Keratinocyte (primary cell): Measurements from ENCODE around the gene HDAC3. TPM values are rescaled to one million over a fixed set of nuclear protein-coding genes. Genes with fewer than 3 reads are reported as not detected.

Source experiments
- DNase-seq: peaks from one replicate; pipeline ENCODE4 v3.0.0-alpha.2; 2011; ENCODE audit warnings: low read depth, missing footprints, low spot score
- FAIRE-seq: peaks from 2 replicates; lab custom pipeline; 2011; peaks lifted over from hg19 to GRCh38; lab: Jason Lieb, UNC
- H2AFZ ChIP-seq: 2 replicates; pipeline ENCODE4 v1.6.0; 2012; ENCODE audit warnings: low read length, control low read depth, inconsistent platforms; ENCODE audit not compliant: control insufficient read depth
- H3K27ac ChIP-seq: 2 replicates; pipeline ENCODE4 v1.5.1; 2011; ENCODE audit warnings: low read length; ENCODE audit not compliant: control insufficient read depth, insufficient read depth
- H3K27me3 ChIP-seq: 3 replicates; pipeline ENCODE4 v1.6.0; 2011; ENCODE audit warnings: low read length; ENCODE audit not compliant: control insufficient read depth, insufficient read depth; ENCODE audit errors: extremely low read depth
- H3K36me3 ChIP-seq, 2 experiments: 2 replicates in 1 of 2; 3 replicates in 1 of 2; pipeline ENCODE4 v1.5.1; 2011; ENCODE audit warnings: low read length in 2 of 2, mild to moderate bottlenecking in 1 of 2; ENCODE audit not compliant: control insufficient read depth in 2 of 2, insufficient read depth in 2 of 2; ENCODE audit errors: extremely low read depth in 1 of 2
- H3K4me1 ChIP-seq: 3 replicates; pipeline ENCODE4 v1.5.1; 2011; ENCODE audit warnings: low read length; ENCODE audit not compliant: control insufficient read depth, insufficient read depth; ENCODE audit errors: extremely low read depth
- H3K4me2 ChIP-seq: 3 replicates; pipeline ENCODE4 v1.6.0; 2011; ENCODE audit warnings: low read depth, low read length; ENCODE audit not compliant: control insufficient read depth, insufficient read depth; ENCODE audit errors: extremely low read depth
- H3K4me3 ChIP-seq, 3 experiments: fragments of 200-600 bp in 1 of 3; sonication (generic) in 1 of 3; 2 replicates in 2 of 3; 3 replicates in 1 of 3; pipeline ENCODE4 v1.5.1; 2011 to 2016; ENCODE audit warnings: low read length in 3 of 3, mild to moderate bottlenecking in 3 of 3, control low read depth in 2 of 3, inconsistent platforms in 1 of 3, low read depth in 1 of 3, mixed read lengths in 1 of 3, mixed run types in 1 of 3, moderate library complexity in 1 of 3; ENCODE audit not compliant: control insufficient read depth in 2 of 3, insufficient read depth in 2 of 3; ENCODE audit errors: extremely low read depth in 1 of 3
- H3K79me2 ChIP-seq: 2 replicates; pipeline ENCODE4 v1.6.0; 2012; ENCODE audit warnings: low read length; ENCODE audit not compliant: control insufficient read depth, insufficient read depth
- H3K9ac ChIP-seq: 3 replicates; pipeline ENCODE4 v1.6.0; 2011; ENCODE audit warnings: low read length; ENCODE audit not compliant: control insufficient read depth, insufficient read depth; ENCODE audit errors: extremely low read depth
- H3K9me1 ChIP-seq: 3 replicates; pipeline ENCODE4 v1.6.0; 2011; ENCODE audit warnings: low read length; ENCODE audit not compliant: control insufficient read depth, insufficient read depth; ENCODE audit errors: extremely low read depth
- H3K9me3 ChIP-seq: 2 replicates; pipeline ENCODE4 v1.5.1; 2012; ENCODE audit warnings: low read depth, low read length; ENCODE audit not compliant: control insufficient read depth
- H4K20me1 ChIP-seq: 3 replicates; pipeline ENCODE4 v1.6.0; 2011; ENCODE audit warnings: low read length; ENCODE audit not compliant: control insufficient read depth, insufficient read depth; ENCODE audit errors: extremely low read depth
- EZH2 ChIP-seq: IDR thresholded peaks from one replicate; pipeline ENCODE4 v1.6.1; 2012; ENCODE audit warnings: inconsistent platforms, mild to moderate bottlenecking, low read length, moderate library complexity
- dilution Hi-C: fragments of 300-500 bp; cut with MboI; formaldehyde crosslinking; loops from one replicate; pipeline ENCODE4 v1.7.0; 2020; ENCODE audit warnings: low sequenced_read_pairs; ENCODE audit not compliant: extremely low pct_ligation_motif_present
- polyA plus RNA-seq, 5 experiments: library from polyadenylated mRNA; depleted of rRNA in 3 of 5; stranded (reverse) in 3 of 5; stranded (forward) in 1 of 5; unstranded in 1 of 5; fragments of >200 nt; gene quantifications; 1 replicate in 1 of 5; 2 replicates in 3 of 5; 3 replicates in 1 of 5; pipeline versions ENCODE4 v1.2.1 to v1.2.3, GENCODE V29; 2011 to 2012; ENCODE audit warnings: missing spikeins in 2 of 5, low read depth in 1 of 5, low replicate concordance in 1 of 5
- TF ChIP-seq, protein P1 (sequence below), 3 experiments: IDR thresholded peaks in 1 of 3; conservative IDR thresholded peaks in 1 of 3; optimal IDR thresholded peaks in 1 of 3; 2 replicates in 2 of 3; 3 replicates in 1 of 3; pipeline versions ENCODE3 to v1.5.1; 2011; ENCODE audit warnings: low read length in 3 of 3, mild to moderate bottlenecking in 3 of 3, moderate library complexity in 2 of 3, control low read depth in 1 of 3, inconsistent platforms in 1 of 3; ENCODE audit not compliant: insufficient read depth in 2 of 3; ENCODE audit errors: extremely low read depth in 1 of 3

The HDAC3 gene
- polyA plus RNA-seq, 1 donor (not counting 4 experiments of a cell fraction or from before 2014, with no cell fraction given): 97.4 TPM

DNA sequence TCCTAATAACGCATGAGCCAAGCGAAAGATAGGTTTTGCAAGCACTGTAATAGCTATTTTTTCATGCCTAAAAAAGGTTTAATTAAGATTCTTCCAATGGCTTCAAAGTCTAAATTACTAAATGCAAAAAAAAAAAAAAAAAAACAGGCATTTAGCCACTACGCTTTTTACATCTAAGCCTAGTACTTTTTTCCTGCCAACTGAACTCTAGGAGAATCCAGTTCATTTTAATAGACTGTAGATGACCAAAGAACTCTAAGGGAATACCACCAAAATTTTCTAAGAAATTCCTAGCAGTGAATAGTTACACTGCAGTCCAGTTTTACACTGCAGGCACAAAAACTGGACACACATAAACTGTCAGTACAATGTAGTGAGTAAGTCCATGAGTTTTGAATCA lies 27.6 kb downstream of the HDAC3 start:
- Histone ChIP-seq H3K27ac (no peak overlapping the region), H3K4me1 (peaks cover 11% of the 10 kb centered on the region), H3K36me3 (peaks cover 1 to 3% of the 10 kb centered on the region in 2 experiments), H2AFZ (no peak overlapping the region), H3K9me1 (no peaks in the 10 kb centered on the region), H3K9ac (no peak overlapping the region), H3K4me2 (no peak overlapping the region), H3K4me3 (no peak overlapping the region), H4K20me1 (peaks cover under 1% of the 10 kb centered on the region), H3K9me3 (no peaks in the 10 kb centered on the region), H3K79me2 (peaks cover 89% of the 10 kb centered on the region), H3K27me3 (no peaks in the 10 kb centered on the region)
- dilution Hi-C loops: no loop called here
- DNase-seq (no peak), FAIRE-seq (no peak)
- TF ChIP-seq, protein P1, sequence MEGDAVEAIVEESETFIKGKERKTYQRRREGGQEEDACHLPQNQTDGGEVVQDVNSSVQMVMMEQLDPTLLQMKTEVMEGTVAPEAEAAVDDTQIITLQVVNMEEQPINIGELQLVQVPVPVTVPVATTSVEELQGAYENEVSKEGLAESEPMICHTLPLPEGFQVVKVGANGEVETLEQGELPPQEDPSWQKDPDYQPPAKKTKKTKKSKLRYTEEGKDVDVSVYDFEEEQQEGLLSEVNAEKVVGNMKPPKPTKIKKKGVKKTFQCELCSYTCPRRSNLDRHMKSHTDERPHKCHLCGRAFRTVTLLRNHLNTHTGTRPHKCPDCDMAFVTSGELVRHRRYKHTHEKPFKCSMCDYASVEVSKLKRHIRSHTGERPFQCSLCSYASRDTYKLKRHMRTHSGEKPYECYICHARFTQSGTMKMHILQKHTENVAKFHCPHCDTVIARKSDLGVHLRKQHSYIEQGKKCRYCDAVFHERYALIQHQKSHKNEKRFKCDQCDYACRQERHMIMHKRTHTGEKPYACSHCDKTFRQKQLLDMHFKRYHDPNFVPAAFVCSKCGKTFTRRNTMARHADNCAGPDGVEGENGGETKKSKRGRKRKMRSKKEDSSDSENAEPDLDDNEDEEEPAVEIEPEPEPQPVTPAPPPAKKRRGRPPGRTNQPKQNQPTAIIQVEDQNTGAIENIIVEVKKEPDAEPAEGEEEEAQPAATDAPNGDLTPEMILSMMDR (optimal IDR thresholded peaks at IDR 0.05 in 1 of 3, IDR thresholded peaks at IDR 0.05 in 1 of 3, conservative IDR thresholded peaks at IDR 0.05 in 1 of 3; ENCODE audit: extremely low read depth in 1 of 3, insufficient read depth in 2 of 3, low read length in 3 of 3): no peak
- TF ChIP-seq EZH2: no peak

GRCh38 chr5:141608557-141608956 lies 28.1 kb downstream of the HDAC3 start:
- DNase-seq (no peak), FAIRE-seq (no peak)
- Histone ChIP-seq H3K4me1 (peaks cover 16% of the 10 kb centered on the region), H3K27ac (no peak overlapping the region), H2AFZ (no peak overlapping the region), H3K36me3 (peaks cover 1 to 3% of the 10 kb centered on the region in 2 experiments), H3K9me1 (no peaks in the 10 kb centered on the region), H3K4me3 (no peak overlapping the region), H3K27me3 (no peaks in the 10 kb centered on the region), H3K9ac (no peak overlapping the region), H4K20me1 (peaks cover 5% of the 10 kb centered on the region), H3K79me2 (peaks cover 89% of the 10 kb centered on the region), H3K4me2 (no peak overlapping the region), H3K9me3 (no peaks in the 10 kb centered on the region)
- no peak for TF ChIP-seq EZH2
- TF ChIP-seq, protein P1 (optimal IDR thresholded peaks at IDR 0.05 in 1 of 3, IDR thresholded peaks at IDR 0.05 in 1 of 3, conservative IDR thresholded peaks at IDR 0.05 in 1 of 3; ENCODE audit: extremely low read depth in 1 of 3, insufficient read depth in 2 of 3, low read length in 3 of 3): no peak
- dilution Hi-C loops: no loop called here
